Measurements from ENCODE around the gene GAS2L1.

GRCh38 chr22:29292379-29292778 lies 14.1 kb upstream of the GAS2L1 start:
- no peak for TF ChIP-seq CTCF (conservative IDR thresholded peaks at IDR 0.05; ENCODE audit: low read depth, low read length)
- no peak for TF ChIP-seq EZH2 (IDR thresholded peaks at IDR 0.05; ENCODE audit: borderline replicate concordance, low read depth, low read length, poor library complexity, severe bottlenecking)

Data from A673 (cell line).